NCI-H2029 treated with DMSO at 0.1 percent for 48 hours (cell line): Measurements from ENCODE around the gene LENG9.

ENCODE experiments used
- DNase-seq: peaks from one replicate; lab custom pipeline; 2025; lab: John Stamatoyannopoulos, UW

Gene LENG9

DNA sequence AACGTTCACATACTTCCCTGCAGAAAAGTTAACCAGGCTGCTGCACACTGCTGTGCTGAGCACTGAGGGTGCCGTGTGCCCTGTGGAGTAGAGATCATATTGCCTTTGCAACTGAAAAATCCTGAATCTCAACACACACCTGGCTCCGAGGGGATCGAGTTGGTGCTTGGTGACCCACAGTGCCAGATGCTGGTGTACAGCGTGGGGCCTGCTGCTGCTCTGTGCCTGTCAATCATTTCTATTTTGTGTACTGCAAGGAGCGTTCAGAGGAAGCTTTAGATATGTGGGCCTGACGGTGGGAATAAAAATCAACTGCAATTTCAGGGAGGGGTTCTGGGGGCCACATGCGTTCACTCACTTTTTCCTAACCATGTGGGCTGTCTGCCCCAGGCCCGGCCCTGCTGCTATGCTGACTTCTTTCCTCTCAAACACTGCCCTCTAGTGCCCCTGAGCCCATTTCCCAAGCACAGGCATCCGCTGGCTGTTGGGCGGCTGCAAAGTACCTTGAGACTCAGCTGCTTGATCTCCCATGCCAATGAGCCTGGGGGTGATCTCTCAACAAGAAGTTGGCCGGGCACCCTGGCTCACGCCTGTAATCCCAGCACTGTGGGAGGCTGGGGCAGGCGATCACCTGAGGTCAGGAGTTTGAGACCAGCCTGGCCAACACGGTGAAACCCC is 24.3 kb downstream of the LENG9 start:
- DNase-seq = no peak

- no peak for DNase-seq
Observed at GRCh38 chr19:54436628-54437252, 26.8 kb downstream of the LENG9 start.

- DNase-seq = no peak
Observed at GRCh38 chr19:54436031-54436523, 27.5 kb downstream of the LENG9 start.

DNA sequence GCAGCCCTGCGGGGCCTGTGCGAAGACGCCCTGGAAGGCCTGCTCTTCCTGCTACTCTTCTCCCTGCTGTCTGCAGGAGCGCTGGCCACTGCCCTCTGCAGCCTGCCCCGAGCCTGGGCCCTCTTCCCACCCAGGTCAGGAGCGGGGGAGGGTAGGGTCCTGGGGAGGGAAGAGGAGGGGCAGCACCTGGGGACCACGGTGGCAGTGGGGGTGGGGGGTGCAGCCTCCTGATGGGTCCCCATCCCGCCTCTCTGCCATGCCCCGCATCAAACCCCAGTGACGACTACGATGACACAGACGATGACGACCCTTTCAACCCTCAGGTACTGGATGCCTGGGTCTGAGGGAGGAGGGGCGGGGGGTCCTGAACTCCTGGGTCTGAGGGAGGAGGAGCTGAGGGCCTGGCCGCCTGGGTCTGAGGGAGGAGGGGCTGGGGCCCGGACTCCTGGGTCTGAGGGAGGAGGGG is 28.0 kb downstream of the LENG9 start:
- no peak for DNase-seq

DNA sequence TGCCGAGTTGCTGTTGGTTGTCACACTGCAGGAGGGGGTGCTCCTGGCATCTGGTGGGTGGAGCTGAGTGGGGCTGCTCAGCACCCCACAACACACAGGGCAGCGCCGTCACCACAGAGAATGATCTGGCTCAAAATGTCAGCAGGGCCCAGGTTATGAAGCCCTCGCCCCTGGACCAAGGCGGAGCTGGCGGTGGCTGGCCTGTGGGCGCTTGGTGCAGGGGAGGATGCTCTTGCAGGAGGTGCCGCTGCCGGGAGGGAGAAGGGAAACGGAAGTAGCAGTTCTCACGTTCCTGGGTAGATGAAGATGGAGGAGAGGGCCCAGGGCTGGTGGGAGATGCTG is 28.7 kb downstream of the LENG9 start:
- DNase-seq = no peak

DNA sequence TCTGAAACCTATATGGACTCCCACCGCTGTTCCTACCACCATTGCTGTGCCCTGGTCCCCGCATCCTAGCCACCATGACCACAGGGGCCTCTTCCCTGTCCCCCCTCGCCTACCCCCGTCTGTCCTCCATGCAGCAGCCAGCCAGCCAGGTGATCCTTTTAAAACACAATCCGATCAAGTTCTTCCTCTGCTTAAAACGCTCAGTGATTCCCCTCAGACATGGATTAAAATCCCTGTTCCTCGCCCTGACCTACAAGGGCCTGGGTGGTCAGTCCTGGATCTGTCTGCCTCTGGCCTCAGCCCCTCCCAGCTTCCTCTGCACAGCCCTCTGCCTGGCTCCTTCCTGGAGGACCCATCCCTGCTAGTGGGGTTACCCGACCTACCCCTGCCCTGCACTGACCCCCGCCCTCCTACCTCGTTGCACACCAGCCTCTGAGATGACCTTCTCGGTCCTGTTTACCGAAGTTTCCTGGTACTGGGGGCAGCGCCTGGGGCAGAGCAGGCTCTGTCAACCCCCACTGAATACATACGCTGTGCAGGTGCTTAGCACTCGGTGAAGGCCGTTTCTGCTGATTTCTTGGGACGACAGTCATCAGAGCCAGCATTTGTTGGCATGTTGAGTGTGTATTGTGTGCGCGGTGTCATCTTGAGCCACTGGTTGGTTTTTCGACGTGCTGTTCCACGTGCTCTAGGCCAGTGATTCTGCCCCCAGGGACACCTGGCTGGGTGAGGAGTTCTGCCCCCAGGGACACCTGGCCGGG is 29.3 kb downstream of the LENG9 start:
- no peak for DNase-seq

DNA sequence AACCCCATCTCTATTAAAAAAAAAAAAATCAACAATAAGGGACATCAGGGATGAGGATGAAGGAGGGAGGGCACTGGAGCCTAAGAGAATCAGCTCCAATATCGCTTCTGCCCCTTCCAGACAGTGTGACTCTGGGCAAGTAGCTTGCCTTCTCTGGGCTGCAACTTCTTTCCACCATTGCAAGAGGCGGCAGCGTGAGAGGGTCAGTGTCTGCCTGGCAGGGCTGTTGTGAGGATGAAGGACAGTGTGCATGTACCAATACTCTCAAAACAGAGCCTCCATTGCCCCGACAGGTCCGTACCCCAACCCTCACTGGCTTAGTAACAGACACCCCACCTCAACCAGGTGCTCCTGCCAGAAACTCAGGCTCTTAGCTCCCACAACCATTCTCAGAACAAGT is 29.9 kb downstream of the LENG9 start:
- DNase-seq = no peak

- no peak for DNase-seq
Observed at GRCh38 chr19:54432144-54432738, 31.3 kb downstream of the LENG9 start.

GRCh38 chr19:54431255-54431838 is 32.2 kb downstream of the LENG9 start:
- peak; percentile 67 for DNase-seq

DNA sequence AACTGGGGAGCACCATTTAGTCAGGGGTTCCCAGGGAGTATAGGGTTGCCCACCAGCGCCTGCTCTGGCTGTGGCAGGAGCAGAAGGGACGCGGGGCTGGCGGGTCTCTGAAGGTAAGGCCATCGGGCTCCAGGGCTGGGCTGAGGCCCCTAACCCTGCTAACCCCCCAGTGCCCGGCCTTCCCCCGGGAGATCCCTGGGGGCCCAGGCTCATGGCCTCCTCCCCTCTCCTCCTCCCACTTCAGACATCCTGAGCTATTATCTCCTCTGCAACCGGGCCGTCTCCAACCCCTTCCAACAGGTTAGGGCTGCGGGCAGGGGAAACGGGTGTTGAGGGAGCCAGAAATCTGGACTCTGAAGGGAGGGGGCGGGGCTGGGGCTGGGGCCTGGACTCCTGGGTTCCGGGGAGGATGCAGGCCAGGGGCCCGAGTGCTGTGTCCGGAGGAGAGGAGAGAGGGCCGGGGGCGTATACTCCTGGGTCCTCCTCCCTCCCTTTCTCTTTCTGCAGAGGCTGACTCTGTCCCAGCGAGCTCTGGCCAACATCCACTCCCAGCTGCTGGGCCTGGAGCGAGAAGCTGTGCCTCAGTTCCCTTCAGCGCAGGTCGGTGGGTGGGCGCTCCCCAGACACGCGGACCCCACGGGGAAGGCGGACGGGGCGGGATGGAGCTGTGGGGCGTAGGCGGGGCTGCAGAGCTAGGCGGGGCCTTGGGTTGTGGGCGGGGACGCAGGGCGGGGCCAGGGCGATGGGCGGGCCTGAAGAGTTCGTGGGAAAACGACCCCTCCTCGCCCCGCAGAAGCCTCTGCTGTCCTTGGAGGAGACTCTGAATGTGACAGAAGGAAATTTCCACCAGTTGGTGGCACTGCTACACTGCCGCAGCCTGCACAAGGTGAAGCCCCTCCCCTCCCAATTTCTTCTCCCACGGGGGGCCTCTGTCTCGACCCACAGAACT is 33.0 kb downstream of the LENG9 start:
- no peak for DNase-seq

GRCh38 chr19:54429545-54430227 is 33.9 kb downstream of the LENG9 start:
- DNase-seq = no peak

GRCh38 chr19:54429176-54429495 is 34.4 kb downstream of the LENG9 start:
- no peak for DNase-seq

- no peak for DNase-seq
Observed at GRCh38 chr19:54428323-54429175, 35.0 kb downstream of the LENG9 start.

GRCh38 chr19:54427586-54427985 is 36.0 kb downstream of the LENG9 start:
- DNase-seq = no peak

DNA sequence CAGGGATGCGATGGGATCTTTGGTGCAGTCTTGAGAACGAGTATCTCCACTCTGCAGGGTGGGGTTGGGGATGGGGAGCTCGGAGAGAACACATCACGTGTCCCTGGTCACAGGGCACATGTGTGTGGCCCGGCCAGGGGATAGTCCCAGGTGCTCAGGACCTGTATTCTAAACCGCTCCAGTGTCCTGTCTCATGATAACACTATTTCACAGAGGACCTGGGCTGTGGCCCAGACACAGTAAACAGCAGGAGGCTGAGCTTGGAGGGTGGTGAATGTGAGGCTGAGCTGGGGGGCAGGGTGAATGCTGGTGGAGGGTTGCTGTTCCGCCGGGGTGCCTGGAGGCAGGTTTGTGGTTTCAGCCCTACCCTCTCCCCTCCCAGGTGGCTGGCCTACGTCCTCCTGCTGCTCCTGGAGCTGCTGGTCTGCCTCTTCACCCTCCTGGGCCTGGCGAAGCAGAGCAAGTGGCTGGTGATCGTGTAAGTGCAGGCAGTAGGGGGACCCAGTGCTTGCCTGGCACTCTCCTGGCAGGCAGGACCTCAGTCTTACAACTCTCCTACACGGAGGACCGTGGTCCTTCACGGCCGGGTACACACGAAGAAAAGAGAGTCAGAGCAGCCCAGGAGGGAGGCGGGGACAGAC is 37.2 kb downstream of the LENG9 start:
- no peak for DNase-seq

GRCh38 chr19:54425382-54425723 is 38.2 kb downstream of the LENG9 start:
- no peak for DNase-seq

GRCh38 chr19:54424660-54425381 is 38.8 kb downstream of the LENG9 start:
- no peak for DNase-seq

DNA sequence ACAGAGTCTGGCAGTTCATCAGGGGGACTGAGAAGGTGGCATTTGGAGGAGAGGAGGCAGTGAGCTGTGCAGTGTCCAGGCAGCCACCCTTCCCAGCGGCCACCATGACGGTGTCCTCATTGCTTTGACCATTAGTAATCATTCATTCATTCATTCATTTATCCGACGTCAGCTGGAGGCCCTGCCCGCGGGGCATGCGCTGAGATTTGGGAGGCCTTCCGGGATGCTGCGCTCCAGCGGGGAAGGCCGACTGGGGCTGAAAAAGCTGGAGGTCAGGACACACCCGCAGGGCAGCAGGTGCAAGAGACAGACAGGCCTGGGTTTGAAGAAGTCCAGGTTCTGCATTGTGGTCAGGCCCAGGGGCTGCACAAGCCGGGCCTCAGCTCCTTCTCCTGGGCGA is 39.4 kb downstream of the LENG9 start:
- no peak for DNase-seq

DNA sequence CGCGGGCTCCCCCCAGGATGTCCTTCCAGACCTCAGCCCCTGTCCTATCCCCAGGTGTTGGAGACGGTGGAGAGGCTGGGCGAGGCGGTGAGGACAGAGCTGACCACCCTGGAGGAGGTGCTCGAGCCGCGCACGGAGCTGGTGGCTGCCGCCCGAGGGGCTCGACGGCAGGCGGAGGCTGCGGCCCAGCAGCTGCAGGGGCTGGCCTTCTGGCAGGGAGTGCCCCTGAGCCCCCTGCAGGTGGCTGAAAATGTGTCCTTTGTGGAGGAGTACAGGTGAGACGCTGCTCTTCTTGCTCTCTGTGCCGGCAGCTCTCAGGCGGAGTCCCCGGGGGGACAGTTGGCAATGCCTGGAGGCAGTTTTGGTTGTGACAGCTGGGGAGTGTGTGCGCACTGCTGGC is 41.4 kb downstream of the LENG9 start:
- DNase-seq = no peak
